Posterior vena cava (tissue), 2 donors: ENCODE results near the gene BBS7. TPM values are rescaled to one million over a fixed set of nuclear protein-coding genes. Genes with fewer than 3 reads are reported as not detected.

Experiments used
- total RNA-seq, 2 donors: library from RNA; stranded (reverse); fragmentation: NEBNext Ultra II Directional; extraction: Animal tissue kit (Norgen Biotek cat#: 25700); gene quantifications; one replicate each; pipeline ENCODE4 v1.2.1, GENCODE V29; 2021
- donor health status: DM: yes; HTN: yes; CAD: no.
- donor health status: DM: yes; HTN: yes; CAD: no.

The BBS7 gene
- total RNA-seq, 2 donors from 2014 or later, result 21.6 to 21.8 TPM

Other genes with a start within 250 kb of the BBS7 start
- gene ANXA5, start 173.5 kb downstream of the BBS7 start, total RNA-seq, result 100 to 1,000 TPM; 346 to 547 TPM
- not detected for gene SMIM43, start 105.3 kb downstream of the BBS7 start, total RNA-seq
- gene EXOSC9, start 69.2 kb downstream of the BBS7 start, total RNA-seq, result 10 to 100 TPM; 11.6 to 12.7 TPM
- 1 to 10 TPM in 1 of 2 donors, under 1 TPM in 1; 0.52 to 1.2 TPM for gene CCNA2, start 46.6 kb downstream of the BBS7 start, total RNA-seq
- gene TRPC3, start 81.6 kb upstream of the BBS7 start, total RNA-seq, result under 1 TPM; 0.24 to 0.42 TPM